Stimulated activated naive CD8-positive, alpha-beta T cell treated with anti-CD3 and anti-CD28 coated beads, Interleukin-15, amount 100 ng/mL, for 72 hours (primary cell): ENCODE measurements around the gene SERTM1.

Source experiments
- ATAC-seq: fragments of 150-1000 bp; cut with Tn5 transposase; 2 replicates; pipeline ENCODE4 v1.10.0; 2021; ENCODE audit warnings: mild to moderate bottlenecking, moderate library complexity
- DNase-seq, 2 donors: peaks; one replicate each; pipeline ENCODE4 v3.0.0; 2021 to 2022
- H3K27ac Mint-ChIP-seq, 2 donors: one replicate each; pipeline ENCODE4 v1.8.0; 2022; ENCODE audit warnings: mild to moderate bottlenecking in 2 of 2, mixed read lengths in 2 of 2, moderate library complexity in 2 of 2
- H3K27me3 Mint-ChIP-seq: one replicate; pipeline ENCODE4 v1.8.0; 2022; ENCODE audit warnings: mixed read lengths
- H3K4me1 Mint-ChIP-seq: one replicate; pipeline ENCODE4 v1.8.0; 2022; ENCODE audit warnings: mild to moderate bottlenecking, mixed read lengths
- H3K4me3 Mint-ChIP-seq, 2 donors: one replicate each; pipeline ENCODE4 v1.8.0; 2022; ENCODE audit warnings: mild to moderate bottlenecking in 2 of 2, mixed read lengths in 2 of 2, moderate library complexity in 1 of 2
- H3K9me3 Mint-ChIP-seq, 2 donors: one replicate each; pipeline ENCODE4 v1.8.0; 2022; ENCODE audit warnings: mixed read lengths in 2 of 2

Gene SERTM1

GRCh38 chr13:36673838-36674326 is at the start of gene SERTM1:
SERTM1 (plus strand) TSS chr13:36674020; CDS start chr13:36695079, 21,059 bp downstream.
- no peak for DNase-seq
- Mint-ChIP-seq H3K27me3 (peaks cover 59% of the 10 kb centered on the region), H3K27ac (no peak within 1 kb of the TSS), H3K4me3 (no peak within 1 kb of the TSS), H3K4me1 (peaks cover 7% of the 10 kb centered on the region), H3K9me3 (peaks cover 8 to 16% of the 10 kb centered on the region in 2 donors)
- no peak for ATAC-seq

DNA sequence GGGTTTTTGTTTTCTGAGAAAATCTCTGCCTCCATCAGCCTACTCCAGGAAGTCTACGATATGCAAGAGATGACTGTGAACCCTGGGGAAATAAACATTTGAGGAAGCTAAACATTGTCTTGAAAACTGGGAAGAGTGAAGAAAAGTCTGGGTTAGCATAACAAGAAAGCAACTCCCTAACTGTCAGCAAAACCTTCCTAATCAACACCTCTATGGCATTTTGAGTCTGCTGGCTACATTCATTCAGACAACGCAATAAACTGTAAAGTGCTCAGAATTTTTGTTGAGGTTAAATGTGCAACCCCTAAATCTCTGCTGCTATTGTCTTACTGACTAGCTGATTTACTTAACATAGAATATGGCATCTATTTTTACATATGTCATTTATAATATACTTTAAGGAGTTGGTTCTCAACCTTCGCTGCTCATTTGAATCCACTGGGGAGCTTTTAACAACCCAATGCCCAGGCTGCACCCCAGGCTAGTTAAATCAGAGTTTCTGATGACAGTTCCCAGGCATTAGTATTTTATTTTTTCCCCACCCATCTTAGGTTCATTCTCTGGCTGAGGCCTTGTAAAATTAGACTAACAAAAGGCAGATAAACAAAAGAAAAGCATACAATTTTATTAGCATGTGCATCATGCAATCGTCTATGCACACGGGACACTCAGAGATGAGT is 45.3 kb upstream of the SERTM1 start:
- Mint-ChIP-seq H3K4me1 (no peaks in the 10 kb centered on the region), H3K27ac (no peak overlapping the region), H3K4me3 (no peak overlapping the region), H3K9me3 (no peaks in the 10 kb centered on the region), H3K27me3 (peaks cover 7% of the 10 kb centered on the region)
- no peak for ATAC-seq
- DNase-seq: no peak

DNA sequence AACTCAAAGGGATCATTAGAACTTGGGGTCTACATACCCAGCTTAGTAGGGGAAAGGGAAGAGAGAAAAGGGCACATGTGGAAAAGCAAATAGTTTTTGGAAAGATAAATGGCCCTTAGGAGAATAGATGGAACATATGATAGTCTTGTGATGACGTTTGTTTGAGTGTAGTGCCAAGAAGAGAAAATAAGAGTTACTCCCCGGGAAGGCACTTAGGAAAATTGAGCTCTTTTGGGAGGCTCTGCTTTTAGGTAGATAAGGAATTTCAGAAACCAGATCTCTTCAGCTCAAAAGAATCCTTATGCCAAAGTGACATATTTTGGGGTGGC is 44.8 kb upstream of the SERTM1 start:
- Mint-ChIP-seq H3K27ac (no peak overlapping the region), H3K4me1 (no peaks in the 10 kb centered on the region), H3K4me3 (no peak overlapping the region), H3K27me3 (peaks cover 7% of the 10 kb centered on the region), H3K9me3 (no peaks in the 10 kb centered on the region)
- no peak for ATAC-seq
- no peak for DNase-seq

- Mint-ChIP-seq H3K4me1 (no peaks in the 10 kb centered on the region), H3K4me3 (no peak overlapping the region), H3K27me3 (peaks cover 7% of the 10 kb centered on the region), H3K27ac (no peak overlapping the region), H3K9me3 (no peaks in the 10 kb centered on the region)
- no peak for ATAC-seq
- no peak for DNase-seq
Observed at GRCh38 chr13:36630181-36630803, 43.5 kb upstream of the SERTM1 start.

GRCh38 chr13:36639610-36640009 is 34.2 kb upstream of the SERTM1 start:
- Mint-ChIP-seq H3K9me3 (no peaks in the 10 kb centered on the region), H3K4me1 (no peaks in the 10 kb centered on the region), H3K27me3 (no peaks in the 10 kb centered on the region), H3K27ac (no peak overlapping the region), H3K4me3 (no peak overlapping the region)
- ATAC-seq: no peak
- no peak for DNase-seq

GRCh38 chr13:36650611-36651010 is 23.2 kb upstream of the SERTM1 start:
- H3K27ac Mint-ChIP-seq: no peak overlapping the region

DNA sequence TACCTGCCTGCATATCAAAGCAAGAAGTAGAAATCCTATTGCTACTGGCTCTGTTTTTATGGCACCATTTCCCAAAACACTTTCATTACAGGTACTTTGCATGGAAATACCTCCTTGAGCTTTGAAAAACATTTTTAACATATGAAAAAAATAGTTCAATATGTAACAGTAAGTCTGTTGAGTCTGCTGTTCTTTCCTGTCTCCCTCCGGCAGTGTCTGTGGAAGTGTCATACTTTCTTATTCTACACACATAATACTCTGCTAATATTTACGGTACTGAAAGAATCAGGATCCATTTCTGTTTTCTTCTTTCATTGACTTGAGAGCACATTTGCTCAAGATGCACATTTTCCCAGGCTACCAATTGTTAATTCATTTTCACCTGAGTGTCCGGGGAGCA is 8.2 kb upstream of the SERTM1 start:
- ATAC-seq (no peak), DNase-seq (no peak)
- H3K4me3 Mint-ChIP-seq: no peak overlapping the region
- H3K27me3 Mint-ChIP-seq: peaks cover 31% of the 10 kb centered on the region
- H3K9me3 Mint-ChIP-seq: peaks cover 14 to 21% of the 10 kb centered on the region in 2 donors
- no peak overlapping the region for H3K27ac Mint-ChIP-seq
- H3K4me1 Mint-ChIP-seq: no peaks in the 10 kb centered on the region

More at GRCh38 chr13:36650611-36651010, 23.2 kb upstream of the SERTM1 start:
- Mint-ChIP-seq H3K9me3 (no peaks in the 10 kb centered on the region), H3K27me3 (no peaks in the 10 kb centered on the region), H3K4me1 (no peaks in the 10 kb centered on the region), H3K4me3 (no peak overlapping the region)
- ATAC-seq (no peak), DNase-seq (no peak)

DNA sequence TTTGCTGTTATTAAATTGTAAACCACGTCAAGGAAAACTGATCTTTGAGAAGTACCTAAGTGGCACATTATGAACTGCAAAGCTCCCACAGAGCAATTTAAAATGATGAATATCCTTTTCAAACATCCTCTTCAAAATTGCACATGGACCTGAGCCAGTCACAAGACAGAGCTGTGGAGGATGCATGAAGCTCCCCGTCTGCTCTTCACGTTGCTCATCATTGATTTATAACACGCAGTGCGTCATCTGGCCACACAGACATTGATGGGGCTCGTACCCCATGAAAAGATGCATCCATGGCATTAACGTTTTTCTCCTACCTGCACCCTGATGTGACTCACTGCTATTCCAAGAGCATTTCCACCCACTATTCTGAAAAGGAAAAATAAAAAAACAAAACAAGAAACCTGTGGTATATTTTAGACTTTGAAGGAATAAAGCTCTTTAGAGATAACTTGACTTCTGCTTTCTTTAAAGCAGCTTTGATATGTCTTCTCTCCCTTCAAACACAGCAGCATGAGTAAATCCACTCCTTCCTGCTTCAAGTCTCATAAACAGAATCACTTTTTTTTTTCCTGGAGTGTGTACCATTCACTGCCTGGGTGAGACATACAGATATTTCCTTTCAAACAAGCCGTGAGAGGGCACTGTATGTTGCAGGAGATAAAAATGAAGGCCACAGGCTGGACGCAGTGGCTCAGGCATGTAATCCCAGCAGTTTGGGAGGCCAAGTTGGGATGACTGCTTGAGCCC is 7.2 kb upstream of the SERTM1 start:
- H3K4me3 Mint-ChIP-seq: no peak overlapping the region
- DNase-seq (no peak), ATAC-seq (no peak)
- H3K9me3 Mint-ChIP-seq: peaks cover 14 to 21% of the 10 kb centered on the region in 2 donors
- no peak overlapping the region for H3K27ac Mint-ChIP-seq
- peaks cover 31% of the 10 kb centered on the region for H3K27me3 Mint-ChIP-seq
- no peaks in the 10 kb centered on the region for H3K4me1 Mint-ChIP-seq

DNA sequence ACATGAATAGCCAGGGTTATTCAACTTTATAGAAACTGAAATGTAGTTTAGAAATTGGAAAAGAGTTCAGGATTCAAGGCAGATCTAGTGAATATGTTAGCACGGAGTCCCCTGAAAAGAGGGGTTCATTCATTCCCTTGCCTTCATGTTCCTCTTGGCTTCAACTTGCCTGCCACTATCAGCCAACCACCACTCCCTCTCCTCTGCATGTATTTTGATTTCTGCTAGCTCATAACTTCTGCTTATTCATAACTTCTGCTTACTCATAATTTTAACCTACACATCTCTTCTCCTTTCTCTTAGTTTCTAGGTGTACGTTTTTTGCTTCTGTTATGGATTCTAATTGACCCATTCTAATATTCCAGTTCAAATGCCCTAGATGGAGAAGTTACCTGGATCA is 5.5 kb upstream of the SERTM1 start:
- no peak overlapping the region for H3K27ac Mint-ChIP-seq
- DNase-seq: no peak
- no peak overlapping the region for H3K4me3 Mint-ChIP-seq
- peaks cover 14 to 21% of the 10 kb centered on the region in 2 donors for H3K9me3 Mint-ChIP-seq
- H3K4me1 Mint-ChIP-seq: no peaks in the 10 kb centered on the region
- no peak for ATAC-seq
- H3K27me3 Mint-ChIP-seq: peaks cover 47% of the 10 kb centered on the region

- Mint-ChIP-seq H3K4me1 (peaks cover 7% of the 10 kb centered on the region), H3K27me3 (peaks cover 64% of the 10 kb centered on the region), H3K9me3 (peaks cover 13 to 21% of the 10 kb centered on the region in 2 donors), H3K27ac (no peak overlapping the region), H3K4me3 (no peak overlapping the region)
- DNase-seq: no peak
- ATAC-seq: no peak
Observed at GRCh38 chr13:36673352-36673751, 468 bp upstream of the SERTM1 start.

DNA sequence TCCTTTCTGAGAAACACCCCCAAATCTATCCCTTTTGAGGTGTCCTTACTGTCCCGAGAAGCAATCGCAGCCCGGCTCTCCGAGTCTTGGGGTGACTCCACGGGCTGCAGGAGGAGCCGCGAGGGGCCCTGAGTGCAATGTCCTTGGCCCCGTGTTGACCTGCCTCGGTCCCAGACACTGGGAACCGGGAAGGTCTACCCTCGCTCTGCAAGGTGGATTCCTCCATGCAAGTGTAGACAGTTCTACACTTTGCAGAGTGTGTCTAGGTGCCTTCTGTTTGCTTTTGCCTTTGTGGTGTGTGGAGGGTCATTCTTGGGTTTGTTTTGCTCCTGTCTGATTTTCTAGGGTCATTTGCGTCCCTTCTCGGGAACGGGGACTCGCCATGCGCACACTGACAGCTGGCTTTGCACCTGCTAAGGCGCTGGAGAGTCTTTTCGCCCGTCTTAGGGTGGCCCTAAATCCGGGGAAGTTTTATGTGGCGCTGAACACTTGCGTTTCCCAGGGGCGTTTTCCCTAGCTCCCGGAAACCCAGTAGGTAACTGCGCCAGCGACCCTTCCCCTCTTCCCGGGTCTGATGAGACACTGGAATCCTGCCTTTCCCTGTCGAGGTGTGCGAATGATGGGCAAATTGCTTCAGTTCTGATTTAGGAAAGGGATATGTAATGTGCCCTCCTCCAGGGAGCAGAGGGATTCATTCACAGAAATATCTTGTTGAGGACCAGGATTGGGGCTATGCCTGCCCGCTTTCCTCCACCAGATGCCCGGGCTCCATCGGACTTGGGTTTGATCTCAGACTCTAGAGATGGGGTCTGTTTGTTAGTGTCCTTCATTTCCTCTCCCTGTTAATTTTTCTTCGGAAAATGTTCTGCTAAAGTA is 755 bp downstream of the SERTM1 start:
- Mint-ChIP-seq H3K4me1 (peaks cover 7% of the 10 kb centered on the region), H3K27ac (no peak overlapping the region), H3K27me3 (peaks cover 53% of the 10 kb centered on the region), H3K9me3 (peaks cover 4 to 9% of the 10 kb centered on the region in 2 donors), H3K4me3 (no peak overlapping the region)
- DNase-seq (no peak), ATAC-seq (no peak)

DNA sequence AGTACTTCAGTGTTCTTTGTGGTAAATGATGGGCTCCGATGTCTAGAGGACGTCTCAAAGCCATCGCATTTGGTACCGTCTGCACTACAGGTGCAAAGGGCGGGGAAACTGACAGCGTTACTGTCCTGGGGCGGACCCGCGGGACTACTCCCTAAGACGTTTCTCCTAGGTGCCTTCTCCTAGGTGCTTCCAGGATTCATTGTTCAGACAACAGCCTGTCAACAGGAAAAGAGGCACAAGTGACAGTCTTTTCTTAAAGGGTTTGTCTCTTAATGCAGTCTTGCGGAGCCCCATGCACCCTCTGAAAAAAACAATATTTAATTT is 1.4 kb downstream of the SERTM1 start:
- H3K27ac Mint-ChIP-seq: no peak overlapping the region
- H3K27me3 Mint-ChIP-seq: peaks cover 47% of the 10 kb centered on the region
- H3K9me3 Mint-ChIP-seq: peaks cover 0 to 3% of the 10 kb centered on the region in 2 donors
- no peak for DNase-seq
- ATAC-seq: no peak
- no peak overlapping the region for H3K4me3 Mint-ChIP-seq
- H3K4me1 Mint-ChIP-seq: peaks cover 7% of the 10 kb centered on the region

GRCh38 chr13:36680913-36681312 is 7.1 kb downstream of the SERTM1 start:
- ATAC-seq: no peak
- Mint-ChIP-seq H3K4me1 (no peaks in the 10 kb centered on the region), H3K27me3 (peaks cover 20% of the 10 kb centered on the region), H3K4me3 (no peak overlapping the region), H3K9me3 (no peaks in the 10 kb centered on the region), H3K27ac (no peak overlapping the region)
- no peak for DNase-seq

DNA sequence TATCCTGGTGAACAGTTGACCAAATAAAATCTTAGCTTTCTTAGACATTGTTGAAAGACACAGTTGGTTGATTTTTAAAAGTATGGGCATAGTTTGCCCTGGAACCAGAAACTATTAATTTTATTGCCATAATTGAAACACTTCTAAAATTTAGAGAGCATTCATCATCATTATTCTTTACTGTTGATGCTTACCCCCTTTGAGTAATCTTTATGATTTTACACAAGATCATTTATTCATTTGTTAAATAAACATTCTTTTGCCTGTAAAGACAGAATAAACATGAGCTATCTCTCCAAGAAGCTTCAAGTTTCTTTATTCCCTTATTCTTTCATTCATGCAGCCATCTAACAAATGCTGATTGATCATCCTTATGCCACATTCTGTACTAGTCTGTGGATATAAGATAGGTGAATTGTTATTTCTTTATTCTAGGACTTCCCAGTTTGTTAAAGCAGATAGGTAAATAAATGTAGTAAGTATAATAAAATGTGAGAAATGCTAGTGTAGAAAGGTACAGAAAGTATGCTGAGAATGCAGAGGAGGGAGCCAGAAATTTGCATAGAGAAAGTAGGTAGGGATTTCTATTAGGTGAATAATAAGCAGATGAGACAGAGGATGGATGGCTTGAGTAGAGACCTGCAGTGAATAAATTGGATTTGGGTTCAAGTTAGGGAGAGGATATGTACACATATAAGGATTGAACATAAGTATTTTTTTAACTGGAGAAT is 8.2 kb downstream of the SERTM1 start:
- no peaks in the 10 kb centered on the region for H3K9me3 Mint-ChIP-seq
- peaks cover 17% of the 10 kb centered on the region for H3K27me3 Mint-ChIP-seq
- no peak for DNase-seq
- H3K4me3 Mint-ChIP-seq: no peak overlapping the region
- no peak for ATAC-seq
- H3K4me1 Mint-ChIP-seq: no peaks in the 10 kb centered on the region
- no peak overlapping the region for H3K27ac Mint-ChIP-seq

DNA sequence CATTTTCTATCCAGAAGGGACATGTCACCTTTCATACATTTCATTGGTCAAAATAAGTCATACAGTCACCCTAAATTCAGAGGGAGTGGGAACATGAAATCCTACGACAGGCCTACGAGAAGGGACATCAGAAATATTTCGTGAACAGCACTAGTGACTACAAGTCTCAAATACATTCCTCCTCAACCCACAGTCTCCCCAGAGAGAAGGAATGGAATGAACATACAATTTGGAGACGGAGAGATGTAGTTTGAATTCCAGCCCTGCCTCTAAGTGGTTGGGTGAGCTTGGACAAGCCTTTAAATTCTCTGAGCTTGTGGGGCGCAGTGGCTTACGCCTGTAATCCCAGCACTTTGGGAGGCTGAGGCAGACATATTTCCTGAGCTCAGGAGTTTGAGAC is 9.9 kb downstream of the SERTM1 start:
- ATAC-seq (no peak), DNase-seq (no peak)
- no peak overlapping the region for H3K27ac Mint-ChIP-seq
- no peaks in the 10 kb centered on the region for H3K4me1 Mint-ChIP-seq
- no peak overlapping the region for H3K4me3 Mint-ChIP-seq
- peaks cover 17% of the 10 kb centered on the region for H3K27me3 Mint-ChIP-seq
- no peaks in the 10 kb centered on the region for H3K9me3 Mint-ChIP-seq
